RPMI7951 (cell line): Measurements from ENCODE around the gene TTC14. TPM values are rescaled to one million over a fixed set of nuclear protein-coding genes. Genes with fewer than 3 reads are reported as not detected.

Experiments
- DNase-seq: peaks from one replicate; pipeline ENCODE4 v3.0.0-alpha.2; 2012; ENCODE audit warnings: low read depth
- total RNA-seq: library from RNA; depleted of rRNA; stranded (reverse); fragments of >200 nt; shearing (Covaris generic); gene quantifications from 2 replicates; pipeline ENCODE4 v1.2.3, GENCODE V29; 2014; rRNA removed

Gene TTC14
- total RNA-seq, 1 experiment from 2014 or later: 30.9 TPM

DNA sequence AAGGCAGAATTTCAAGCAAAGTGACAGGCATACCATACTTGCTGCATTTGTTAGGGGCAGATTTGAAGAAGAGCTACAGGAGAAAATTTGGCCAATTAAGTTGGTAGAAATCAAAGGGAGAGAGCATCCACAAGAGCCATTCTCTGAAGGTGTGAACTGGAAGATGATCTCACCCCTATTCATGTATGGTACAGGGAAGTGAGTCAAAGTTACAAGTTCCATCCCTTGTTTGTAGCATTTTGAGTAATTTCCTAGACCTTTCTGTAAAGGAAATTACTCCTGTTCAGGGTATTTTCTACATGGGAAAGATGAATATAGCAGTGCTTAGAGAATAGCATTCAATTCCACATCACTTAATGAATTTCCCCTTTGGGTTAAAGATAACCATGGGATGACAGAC lies 28.4 kb downstream of the TTC14 start:
- no peak for DNase-seq

DNA sequence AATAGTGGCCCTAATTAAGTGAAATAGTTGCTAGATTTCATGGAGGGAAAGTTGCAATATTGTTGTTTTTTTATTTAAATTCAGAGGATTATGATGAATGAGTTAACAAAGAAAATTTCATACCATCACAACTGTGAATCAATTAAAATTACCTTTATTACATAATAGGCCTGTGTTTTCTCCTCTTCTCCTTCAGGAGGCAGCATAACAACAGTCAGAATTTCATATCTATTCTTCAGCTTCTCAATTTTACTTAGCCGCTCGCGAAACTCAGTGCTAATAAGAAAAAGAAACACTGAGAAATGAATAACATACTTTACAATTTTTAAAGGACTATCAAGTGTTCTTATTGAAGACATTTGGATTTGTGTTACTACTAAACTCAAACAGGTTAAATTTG lies 29.4 kb downstream of the TTC14 start:
- DNase-seq: peak; percentile 9

DNA sequence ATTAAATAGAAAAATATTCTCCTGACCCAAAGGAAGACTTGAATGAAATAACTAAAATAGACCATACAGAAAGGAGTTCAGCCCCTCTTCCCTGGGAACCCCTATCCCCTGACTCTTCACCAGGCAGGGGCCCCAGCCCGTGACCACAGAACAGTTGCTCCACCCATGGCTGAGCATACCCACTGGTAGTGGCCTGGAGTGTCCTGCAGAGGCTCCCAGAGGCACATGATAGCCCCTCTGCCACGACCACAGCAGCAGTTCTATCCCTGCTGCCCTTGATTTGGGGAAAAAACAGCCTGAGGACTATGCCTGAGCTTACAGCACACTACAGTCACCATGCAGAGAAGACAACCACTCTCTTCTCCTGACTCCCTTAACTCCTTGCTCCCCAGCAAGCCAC lies 31.8 kb downstream of the TTC14 start:
- DNase-seq: no peak

DNA sequence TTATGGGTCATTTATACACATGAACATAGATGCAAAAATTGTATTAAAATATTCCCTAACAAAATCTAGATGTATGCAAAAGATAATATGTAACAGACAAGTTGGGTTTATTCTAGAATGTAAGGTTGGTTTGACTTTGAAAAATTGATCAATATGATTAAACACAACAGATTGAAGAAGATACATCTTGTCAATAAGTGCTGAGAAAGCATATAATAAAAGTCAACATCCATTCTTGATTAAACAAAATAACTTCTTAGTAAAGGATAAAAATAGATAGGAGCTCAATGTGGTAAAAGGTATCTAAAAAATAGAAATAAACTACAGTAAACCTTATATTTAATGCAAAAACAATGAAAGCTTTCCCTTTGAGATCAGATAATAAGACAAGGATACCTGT lies 39.0 kb downstream of the TTC14 start:
- no peak for DNase-seq

DNA sequence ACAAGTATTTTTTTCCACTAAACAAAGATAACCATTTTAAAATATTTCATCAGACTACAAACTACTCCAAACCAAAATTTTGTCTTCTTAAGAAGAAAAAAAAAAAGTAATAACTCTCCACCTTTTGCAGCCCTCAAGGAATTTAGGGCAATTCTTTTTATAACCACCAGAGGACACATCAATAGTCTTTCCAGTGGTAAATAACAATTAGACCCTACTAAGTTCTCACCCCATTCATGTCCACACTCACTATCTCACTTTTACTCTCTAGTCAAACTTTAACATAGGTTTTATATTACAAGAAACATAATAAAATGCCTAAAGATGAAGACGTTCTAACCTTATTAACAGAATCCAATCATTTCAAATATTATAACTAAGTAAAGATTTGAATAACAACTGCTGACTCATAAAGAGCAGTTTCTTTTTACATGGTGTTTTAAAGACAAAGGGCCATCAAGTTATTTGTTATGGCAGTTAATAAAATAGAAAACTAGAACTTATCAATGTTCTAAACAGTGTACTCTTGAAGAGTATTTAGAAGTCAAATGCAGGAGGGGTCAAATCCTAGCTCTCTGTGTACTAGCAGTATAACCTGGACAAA lies 44.3 kb downstream of the TTC14 start:
- DNase-seq: no peak

DNA sequence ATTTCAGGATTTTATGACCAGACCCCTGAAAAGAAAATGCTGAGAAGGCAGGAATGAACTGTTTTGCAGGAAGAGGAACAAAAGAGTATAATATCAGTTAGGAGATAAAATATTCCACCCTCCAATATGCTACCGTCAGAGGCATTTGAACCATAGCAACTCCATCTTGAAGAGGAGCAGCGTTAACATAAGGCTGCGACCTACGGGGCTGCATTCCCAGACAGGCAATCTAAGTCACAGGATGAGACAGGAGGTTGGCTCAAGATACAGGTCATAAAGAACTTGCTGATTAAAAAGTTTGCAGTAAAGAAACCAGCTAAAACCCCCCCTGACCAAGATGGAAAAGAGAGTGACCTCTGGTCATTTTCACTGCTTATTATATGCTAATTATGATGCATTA lies 54.4 kb downstream of the TTC14 start:
- no peak for DNase-seq

DNA sequence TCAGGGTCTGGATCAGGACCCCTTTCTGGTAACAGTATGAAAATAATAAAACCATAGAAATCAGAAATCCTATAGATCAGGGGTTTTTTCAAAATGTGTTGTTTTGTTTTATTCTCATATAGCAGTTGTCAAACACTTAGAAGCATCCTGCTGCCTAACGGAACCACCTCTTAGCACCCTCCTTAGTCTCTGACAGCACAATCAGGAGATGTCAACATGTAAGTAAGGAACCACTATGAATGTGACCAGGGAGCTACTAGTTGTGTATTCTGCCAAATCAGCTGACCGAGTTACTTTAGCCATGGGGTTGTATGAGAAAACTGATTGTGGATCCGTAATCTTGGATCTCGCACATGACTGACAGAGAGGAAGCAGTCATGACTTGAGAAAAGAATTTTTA lies 55.1 kb downstream of the TTC14 start:
- DNase-seq: peak; percentile 3

Other genes starting within 250 kb of the TTC14 start
- not detected in 2 replicates for gene CCDC39, start 77.3 kb downstream of the TTC14 start, total RNA-seq